ENCODE data around the gene ENAH.

DNA sequence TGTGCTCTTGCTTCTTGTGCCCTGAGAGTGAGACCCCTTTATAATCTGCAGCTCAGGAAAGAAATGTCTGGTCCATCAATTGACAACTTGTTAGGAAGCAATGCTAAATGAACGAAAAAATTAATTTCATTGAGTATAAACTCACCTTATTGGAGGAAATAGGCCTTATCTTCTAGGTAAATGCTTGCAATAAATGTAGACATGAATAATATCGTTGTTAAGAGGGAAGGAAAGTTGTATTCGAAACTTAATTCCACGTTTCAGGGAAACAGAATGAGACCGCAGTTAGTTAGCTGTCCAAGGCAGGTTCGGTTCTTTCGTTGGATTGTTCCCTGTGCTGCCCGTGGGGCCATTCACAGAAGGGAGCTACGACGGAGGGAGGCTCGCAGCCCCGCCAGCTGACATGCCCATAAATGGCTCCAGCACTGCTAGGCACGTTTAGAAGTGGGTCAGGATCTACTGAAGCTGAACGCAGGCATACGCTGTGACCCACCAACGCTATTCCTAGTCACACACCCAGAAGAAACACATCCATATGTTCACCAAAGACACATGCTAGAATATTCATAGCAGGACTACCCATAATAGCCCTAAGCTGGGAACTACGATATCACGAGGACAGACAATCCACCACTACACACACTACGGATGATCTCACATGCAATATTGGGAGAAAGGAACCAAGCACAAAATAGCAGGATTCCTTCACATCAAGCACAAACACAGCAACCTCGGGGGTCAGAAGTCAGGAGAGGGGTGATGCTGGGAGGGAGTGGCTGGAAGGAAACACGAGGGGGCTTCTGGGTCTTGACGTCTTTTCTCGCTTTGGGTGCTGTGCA, 168.9 kb downstream of the ENAH start:
- TF ChIP-seq, protein P1, sequence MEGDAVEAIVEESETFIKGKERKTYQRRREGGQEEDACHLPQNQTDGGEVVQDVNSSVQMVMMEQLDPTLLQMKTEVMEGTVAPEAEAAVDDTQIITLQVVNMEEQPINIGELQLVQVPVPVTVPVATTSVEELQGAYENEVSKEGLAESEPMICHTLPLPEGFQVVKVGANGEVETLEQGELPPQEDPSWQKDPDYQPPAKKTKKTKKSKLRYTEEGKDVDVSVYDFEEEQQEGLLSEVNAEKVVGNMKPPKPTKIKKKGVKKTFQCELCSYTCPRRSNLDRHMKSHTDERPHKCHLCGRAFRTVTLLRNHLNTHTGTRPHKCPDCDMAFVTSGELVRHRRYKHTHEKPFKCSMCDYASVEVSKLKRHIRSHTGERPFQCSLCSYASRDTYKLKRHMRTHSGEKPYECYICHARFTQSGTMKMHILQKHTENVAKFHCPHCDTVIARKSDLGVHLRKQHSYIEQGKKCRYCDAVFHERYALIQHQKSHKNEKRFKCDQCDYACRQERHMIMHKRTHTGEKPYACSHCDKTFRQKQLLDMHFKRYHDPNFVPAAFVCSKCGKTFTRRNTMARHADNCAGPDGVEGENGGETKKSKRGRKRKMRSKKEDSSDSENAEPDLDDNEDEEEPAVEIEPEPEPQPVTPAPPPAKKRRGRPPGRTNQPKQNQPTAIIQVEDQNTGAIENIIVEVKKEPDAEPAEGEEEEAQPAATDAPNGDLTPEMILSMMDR (IDR thresholded peaks at IDR 0.05; ENCODE audit: low read length): no peak
- TF ChIP-seq EZH2phosphoT487 (IDR thresholded peaks at IDR 0.05; ENCODE audit: low read length) (no peak), EZH2 (optimal IDR thresholded peaks at IDR 0.05; ENCODE audit: low read depth, low read length) (no peak)
